GM19025 (cell line): ENCODE measurements around the gene PHKG2.
"Not testable (repeated sequence)": the region's sequence is repeated elsewhere in the genome, so short reads cannot be mapped to it uniquely, and the experiment has no call there.

Experiments used
- ATAC-seq: cut with Tn5 transposase; IDR thresholded peaks from one replicate; pipeline ENCODE4 v1.9.1; 2021; ENCODE audit warnings: mild to moderate bottlenecking, low read depth, moderate library complexity; ENCODE audit not compliant: unreplicated experiment

Gene PHKG2

DNA sequence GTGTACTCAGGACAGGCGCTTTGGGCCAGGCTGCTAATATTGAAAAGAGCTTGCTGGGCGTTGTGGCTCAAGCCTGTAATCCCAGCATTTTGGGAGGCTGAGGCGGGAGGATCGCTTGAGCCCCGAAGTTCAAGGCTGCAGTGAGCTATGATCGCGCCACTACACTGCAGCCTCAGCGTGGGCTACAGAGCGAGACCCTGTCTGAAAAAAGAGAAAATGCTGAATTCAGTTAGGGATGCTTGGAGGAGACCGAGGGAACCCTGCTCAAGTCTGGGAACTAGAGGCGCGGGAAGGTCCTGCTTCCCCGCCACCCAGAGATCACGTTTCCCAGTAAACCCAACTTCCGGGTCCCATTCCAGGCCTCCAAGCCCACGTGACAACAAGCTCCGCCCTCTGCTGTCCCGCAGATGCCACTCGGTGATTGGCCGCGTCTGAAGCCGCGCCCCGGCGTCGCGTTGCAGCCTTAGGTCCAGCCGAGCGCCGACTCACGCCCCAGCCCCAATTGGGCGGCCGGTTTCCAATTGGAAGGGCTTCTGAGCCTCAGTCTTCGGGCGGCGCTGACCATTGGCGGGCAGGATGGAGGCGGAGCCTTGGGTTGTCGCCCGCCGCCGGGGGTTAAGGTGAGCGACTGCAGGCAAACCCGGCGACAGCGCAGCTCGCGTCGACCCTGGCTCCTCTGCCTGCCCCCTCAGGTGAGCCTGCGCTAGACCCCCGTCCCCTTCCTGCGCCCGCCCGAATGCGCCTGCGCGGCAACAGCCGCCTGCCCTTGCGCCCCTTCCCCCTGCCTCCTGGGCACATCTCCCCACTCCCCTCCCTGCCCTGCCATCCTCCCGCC, at the start of gene PHKG2:
PHKG2 (plus strand) TSS at position 627 of the 835 bp plus-strand sequence. CDS start 396 bp downstream, outside the sequence.
- ATAC-seq = peak; percentile 97

GRCh38 chr16:30698816-30699614, 49.2 kb upstream of the PHKG2 start, which contains the start of gene SRCAP:
Gene SRCAP, plus strand, starts transcription at chr16:30699171. Its CDS starts 1,654 bp downstream, at chr16:30700825.
- peak; percentile 28 for ATAC-seq

GRCh38 chr16:30699615-30700099, 48.6 kb upstream of the PHKG2 start:
- ATAC-seq = no peak

- no peak for ATAC-seq
These were observed 47.7 kb upstream of the PHKG2 start for GRCh38 chr16:30700491-30700890.

DNA sequence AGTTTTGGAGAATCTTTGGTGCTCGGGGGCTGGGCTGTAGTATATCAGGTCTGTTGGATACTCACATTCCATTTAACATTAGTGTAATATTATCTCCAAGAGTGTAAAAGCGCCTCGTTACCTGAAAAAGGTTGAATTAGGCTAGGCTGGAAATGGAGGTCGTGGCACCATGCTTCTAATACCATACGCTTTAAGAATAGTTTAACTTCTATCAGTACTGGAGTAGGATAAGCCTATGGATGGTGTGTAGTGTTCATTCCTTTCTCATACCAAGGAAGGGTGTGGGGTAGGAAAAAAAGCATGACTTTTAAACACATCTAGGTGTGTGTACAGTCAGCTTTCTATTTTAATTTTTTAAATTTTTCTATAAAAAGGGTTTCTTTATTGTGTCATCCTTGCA, 47.3 kb upstream of the PHKG2 start:
- ATAC-seq = no peak

DNA sequence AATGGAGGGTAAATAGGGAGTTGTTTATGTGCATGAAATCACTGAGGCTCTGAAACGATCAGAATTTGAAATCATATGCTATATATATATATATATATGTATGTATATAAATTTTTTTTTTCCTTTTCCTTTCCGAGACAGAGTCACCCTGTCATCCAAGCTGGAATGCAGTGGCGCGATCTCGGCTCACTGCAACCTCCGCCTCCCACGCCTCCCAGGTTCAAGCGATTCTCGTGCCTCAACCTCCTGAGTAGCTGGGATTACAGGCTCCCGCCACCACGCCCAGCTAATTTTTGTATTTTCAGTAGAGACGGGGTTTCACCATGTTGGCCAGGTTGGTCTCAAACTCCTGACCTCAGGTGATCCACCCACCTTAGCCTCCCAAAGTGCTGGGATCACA, 45.2 kb upstream of the PHKG2 start:
- ATAC-seq = not testable (repeated sequence)

GRCh38 chr16:30703971-30704370, 44.3 kb upstream of the PHKG2 start:
- ATAC-seq = no peak

- ATAC-seq = no peak
These were observed 42.2 kb upstream of the PHKG2 start for GRCh38 chr16:30706046-30706445.

- ATAC-seq = no peak
These were observed 37.3 kb upstream of the PHKG2 start for GRCh38 chr16:30710971-30711370.

GRCh38 chr16:30711712-30712111, 36.5 kb upstream of the PHKG2 start:
- ATAC-seq = no peak

GRCh38 chr16:30715750-30716445, 32.3 kb upstream of the PHKG2 start:
- ATAC-seq = no peak

- ATAC-seq = no peak
These were observed 28.1 kb upstream of the PHKG2 start for GRCh38 chr16:30720086-30720485.

GRCh38 chr16:30720694-30721093, 27.5 kb upstream of the PHKG2 start:
- no peak for ATAC-seq

GRCh38 chr16:30721167-30721566, 27.1 kb upstream of the PHKG2 start:
- ATAC-seq = no peak

DNA sequence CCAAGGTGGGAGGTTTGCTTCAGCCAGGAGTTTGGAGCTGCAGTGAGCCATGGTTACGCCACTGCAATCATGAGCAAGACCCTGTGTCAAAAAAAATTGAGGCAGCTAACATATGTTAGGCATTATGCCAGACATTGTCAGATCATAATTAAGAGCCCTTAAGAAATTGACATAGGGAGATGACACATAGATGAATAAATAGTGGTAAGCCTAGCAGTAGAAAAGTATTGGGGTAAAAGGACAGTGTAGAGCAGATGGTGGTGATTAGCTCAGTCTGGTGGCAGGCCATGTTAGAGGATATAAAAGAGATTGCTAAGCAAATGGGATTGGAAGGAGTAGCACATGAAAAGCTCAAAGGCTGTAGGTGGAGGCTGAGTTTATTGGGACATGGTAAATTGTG, 26.6 kb upstream of the PHKG2 start:
- ATAC-seq = no peak

GRCh38 chr16:30722443-30722842, 25.8 kb upstream of the PHKG2 start:
- ATAC-seq = no peak

GRCh38 chr16:30722916-30723315, 25.3 kb upstream of the PHKG2 start:
- no peak for ATAC-seq

DNA sequence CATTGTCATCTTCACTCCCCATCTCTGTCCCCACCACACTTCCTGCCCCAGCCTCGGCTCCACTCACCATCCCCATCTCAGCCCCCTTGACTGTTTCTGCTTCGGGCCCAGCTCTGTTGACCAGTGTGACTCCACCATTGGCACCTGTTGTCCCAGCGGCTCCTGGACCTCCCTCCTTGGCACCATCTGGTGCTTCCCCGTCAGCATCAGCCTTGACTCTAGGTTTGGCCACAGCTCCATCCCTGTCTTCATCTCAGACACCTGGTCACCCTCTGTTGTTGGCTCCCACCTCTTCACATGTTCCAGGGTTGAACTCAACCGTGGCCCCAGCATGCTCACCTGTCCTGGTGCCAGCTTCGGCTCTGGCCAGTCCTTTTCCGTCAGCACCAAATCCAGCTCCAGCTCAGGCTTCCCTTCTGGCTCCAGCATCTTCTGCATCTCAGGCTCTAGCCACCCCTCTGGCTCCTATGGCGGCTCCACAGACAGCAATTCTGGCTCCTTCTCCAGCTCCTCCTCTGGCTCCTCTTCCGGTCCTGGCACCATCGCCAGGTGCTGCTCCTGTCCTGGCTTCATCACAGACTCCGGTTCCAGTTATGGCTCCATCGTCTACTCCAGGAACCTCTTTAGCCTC, 24.4 kb upstream of the PHKG2 start:
- ATAC-seq = no peak

DNA sequence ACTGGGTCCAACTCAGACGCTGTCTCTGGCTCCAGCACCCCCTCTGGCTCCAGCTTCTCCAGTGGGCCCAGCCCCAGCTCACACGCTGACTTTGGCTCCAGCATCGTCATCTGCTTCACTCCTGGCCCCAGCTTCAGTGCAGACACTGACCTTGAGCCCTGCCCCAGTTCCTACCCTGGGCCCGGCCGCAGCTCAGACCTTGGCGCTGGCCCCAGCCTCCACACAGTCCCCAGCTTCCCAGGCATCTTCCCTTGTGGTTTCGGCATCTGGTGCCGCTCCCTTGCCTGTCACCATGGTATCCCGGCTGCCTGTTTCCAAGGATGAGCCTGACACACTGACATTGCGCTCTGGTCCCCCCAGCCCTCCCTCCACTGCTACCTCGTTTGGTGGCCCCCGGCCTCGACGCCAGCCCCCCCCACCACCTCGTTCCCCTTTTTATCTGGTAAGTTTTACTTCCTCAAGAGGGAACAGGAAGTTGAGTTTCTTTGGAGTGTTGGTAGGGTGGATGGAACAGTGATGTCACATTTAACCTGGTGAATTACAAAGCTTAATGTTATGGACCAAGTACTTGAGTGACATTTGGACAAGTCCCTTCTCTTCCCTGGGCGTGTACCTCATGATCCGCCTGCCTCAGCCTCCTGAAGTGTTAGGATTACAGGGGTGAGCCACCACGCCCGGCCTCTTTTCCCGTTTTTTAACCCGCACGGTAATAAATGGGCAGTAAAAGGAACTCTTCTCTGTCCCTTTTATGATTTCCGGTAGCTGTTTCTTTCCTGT, 23.4 kb upstream of the PHKG2 start:
- no peak for ATAC-seq

- ATAC-seq = no peak
These were observed 22.8 kb upstream of the PHKG2 start for GRCh38 chr16:30725418-30725792.
